K562 (cell line): ENCODE measurements around the gene SH3GLB2. TPM values are rescaled to one million over a fixed set of nuclear protein-coding genes. Genes with fewer than 3 reads are reported as not detected.

Experiments used
- ATAC-seq: fragments of 200-7000 bp; cut with Tn5 transposase; 3 replicates; pipeline ENCODE4 v1.9.1; 2020; ENCODE audit warnings: moderate library complexity
- BruUV-seq: library from RNA; stranded (reverse); fragments of 400-500 nt; replicated peaks from 2 replicates; lab custom pipeline; 2021; lab: Mats Ljungman, UMichigan
- CTCF ChIA-PET: fragments of 300-600 bp; formaldehyde crosslinking; extraction: SDS; loops from one replicate; lab custom pipeline; 2021; ENCODE audit warnings: low intra/inter-chr PET ratio; lab: Yijun Ruan, JAX
- POLR2A ChIA-PET: fragments of 300-600, 350-650 bp; sonication (Branson Sonifier 250); formaldehyde crosslinking; extraction: SDS; loops from one replicate; lab custom pipeline; 2021; ENCODE audit warnings: antibody characterized with exemption, inconsistent platforms; lab: Yijun Ruan, JAX
- DNase-seq, 4 experiments: peaks; one replicate each; pipeline versions ENCODE4 v3.0.0 to v3.0.0-alpha.2; 2011 to 2018; ENCODE audit warnings: low spot score in 3 of 4, mixed read lengths in 3 of 4; ENCODE audit errors: extremely low read depth in 1 of 4
- FAIRE-seq: peaks from 2 replicates; lab custom pipeline; 2011; peaks lifted over from hg19 to GRCh38; lab: Jason Lieb, UNC
- H2AFZ ChIP-seq: 2 replicates; pipeline ENCODE4 v1.6.0; 2011; ENCODE audit warnings: low read depth, low read length, control low read depth, inconsistent platforms
- H3K27ac ChIP-seq: fragments of 200-600 bp; 3 replicates; pipeline ENCODE4 v1.8.0; 2011; ENCODE audit warnings: low read depth, mild to moderate bottlenecking, control low read depth, inconsistent platforms, low read length, moderate library complexity, mixed read lengths; ENCODE audit errors: extremely low read depth
- H3K27me3 ChIP-seq, 2 experiments: fragments of 300-600 bp in 1 of 2; 2 replicates in 1 of 2; 3 replicates in 1 of 2; pipeline versions ENCODE4 v1.6.0 to v1.8.0; 2011; ENCODE audit warnings: inconsistent platforms in 2 of 2, low read length in 2 of 2, mild to moderate bottlenecking in 1 of 2, mixed read lengths in 1 of 2, moderate library complexity in 1 of 2; ENCODE audit not compliant: control insufficient read depth in 2 of 2, insufficient read depth in 2 of 2
- H3K36me3 ChIP-seq: fragments of 300-600 bp; 3 replicates; pipeline ENCODE4 v1.8.0; 2011; ENCODE audit warnings: mild to moderate bottlenecking, low read length, inconsistent platforms; ENCODE audit not compliant: control insufficient read depth, insufficient read depth
- H3K4me1 ChIP-seq, 2 experiments: fragments of 200-600 bp in 1 of 2; replicated peaks in 1 of 2; 2 replicates in 1 of 2; 3 replicates in 1 of 2; pipeline versions ENCODE4 v1.5.1 to v1.8.0; 2011; ENCODE audit warnings: inconsistent platforms in 2 of 2, low read length in 2 of 2, mild to moderate bottlenecking in 1 of 2, mixed read lengths in 1 of 2, moderate library complexity in 1 of 2; ENCODE audit not compliant: control insufficient read depth in 2 of 2, insufficient read depth in 2 of 2
- H3K4me2 ChIP-seq: 2 replicates; pipeline ENCODE4 v1.6.1; 2011; ENCODE audit warnings: low read length, control low read depth, inconsistent platforms, mixed read lengths; ENCODE audit not compliant: insufficient read depth
- H3K4me3 ChIP-seq: fragments of 200-600 bp; sonication (generic), shearing (Covaris generic); 2 replicates; pipeline ENCODE4 v1.5.1; 2016; ENCODE audit warnings: control low read depth, inconsistent platforms
- H3K79me2 ChIP-seq: fragments of 200-600 bp; 3 replicates; pipeline ENCODE4 v1.8.0; 2011; ENCODE audit warnings: low read length, inconsistent platforms; ENCODE audit not compliant: control insufficient read depth, insufficient read depth
- H3K9ac ChIP-seq, 2 experiments: 2 replicates each; pipeline versions ENCODE4 v1.6.0 to v1.6.1; 2011; ENCODE audit warnings: low read depth in 2 of 2, low read length in 2 of 2, control low read depth in 1 of 2, inconsistent platforms in 1 of 2, mild to moderate bottlenecking in 1 of 2, mixed read lengths in 1 of 2; ENCODE audit not compliant: insufficient read depth in 1 of 2
- H3K9me1 ChIP-seq: one replicate; pipeline ENCODE4 v1.6.0; 2011; ENCODE audit warnings: inconsistent platforms, mild to moderate bottlenecking, low read length, moderate library complexity; ENCODE audit not compliant: control insufficient read depth, insufficient read depth
- H3K9me3 ChIP-seq: replicated peaks from 2 replicates; pipeline ENCODE4 v1.5.1; 2011; ENCODE audit warnings: low read depth, low read length, inconsistent platforms; ENCODE audit not compliant: control insufficient read depth, insufficient read depth
- H4K20me1 ChIP-seq: replicated peaks from 2 replicates; pipeline ENCODE4 v1.6.1; 2011; ENCODE audit warnings: low read length, inconsistent platforms, mixed read lengths; ENCODE audit not compliant: control insufficient read depth, insufficient read depth
- POLR2G ChIP-seq: fragments of 200-400 bp; formaldehyde crosslinking; IDR thresholded peaks from 2 replicates; pipeline ENCODE4 v1.6.1; 2017; ENCODE audit warnings: low read depth, mild to moderate bottlenecking, antibody characterized with exemption, low read length, moderate library complexity
- ZNF140 ChIP-seq: fragments of 250-450 bp; sonication (Bioruptor Pico); IDR thresholded peaks from 2 replicates; pipeline ENCODE4 v1.8.0; 2021; ENCODE audit warnings: moderate library complexity, mild to moderate bottlenecking, inconsistent platforms
- ZNF668 ChIP-seq: fragments of 250-450 bp; sonication (Bioruptor Pico); IDR thresholded peaks from 2 replicates; pipeline ENCODE4 v1.8.0; 2022; ENCODE audit warnings: mild to moderate bottlenecking, inconsistent platforms
- WGBS: fragments of 100-300 bp; shearing (Covaris generic); methylation state at CpG from one replicate; pipeline ENCODE4 v1.1.6; 2016; ENCODE audit warnings: low coverage, mixed read lengths; ENCODE audit not compliant: insufficient coverage; ENCODE audit errors: missing lambda C conversion rate; 5-methylcytosine and 5-hydroxymethylcytosine counted together
- in situ Hi-C: fragments of 300-500 bp; cut with MboI; formaldehyde crosslinking; loops from 4 replicates; pipeline ENCODE4 v1.15.0; 2018; ENCODE audit warnings: inconsistent platforms, mixed read lengths
- intact Hi-C: fragments of 100-400 bp; cut with micrococcal nuclease; formaldehyde crosslinking; loops from 2 replicates; pipeline ENCODE4 v1.14.2; 2022
- polyA plus RNA-seq, 8 experiments: library from polyadenylated mRNA; depleted of rRNA in 4 of 8; stranded (reverse) in 5 of 8; unstranded in 3 of 8; fragments of >200 nt; fragmentation: Nextera tagmentation in 2 of 8; fragmentation: Illumina TruSeq in 1 of 8; extraction: Ambion mirVana in 2 of 8; extraction: Trizol in 1 of 8; gene quantifications; 2 replicates each; pipeline versions ENCODE4 v1.2.1 to v1.2.3, GENCODE V29; 2011 to 2014; ENCODE audit warnings: inconsistent platforms in 1 of 8, missing spikeins in 1 of 8
- total RNA-seq, 7 experiments: library from RNA; depleted of rRNA in 6 of 7; stranded (reverse); fragments of >200 nt in 6 of 7; fragmentation: Illumina TruSeq in 2 of 7; extraction: Trizol in 2 of 7; gene quantifications; 2 replicates each; pipeline versions ENCODE4 v1.2.1 to v1.2.3, GENCODE V29; 2011 to 2021; ENCODE audit warnings: low replicate concordance in 1 of 7
- TF ChIP-seq, protein P1 (sequence below): fragments of 250-450 bp; sonication (Bioruptor Pico); IDR thresholded peaks from 2 replicates; pipeline ENCODE4 v1.5.0; 2020; ENCODE audit warnings: mild to moderate bottlenecking

The SH3GLB2 gene
- total and polyA plus RNA-seq, 9 of the 15 experiments (the other 6 are each of a cell fraction or from before 2014, with no cell fraction given) = 0.20 to 118 (median 58.8) TPM

GRCh38 chr9:129059796-129060785 lies 32.0 kb upstream of the SH3GLB2 start:
- BruUV-seq = no TSS peak
- Histone ChIP-seq H3K9ac (no peak overlapping the region; a peak in 1 of 4 replicates), H4K20me1 (no peaks in the 10 kb centered on the region), H3K4me1 (peaks cover 0 to 12% of the 10 kb centered on the region in 2 experiments; a peak in 2 of 5 replicates)
- TF ChIP-seq, protein P1, sequence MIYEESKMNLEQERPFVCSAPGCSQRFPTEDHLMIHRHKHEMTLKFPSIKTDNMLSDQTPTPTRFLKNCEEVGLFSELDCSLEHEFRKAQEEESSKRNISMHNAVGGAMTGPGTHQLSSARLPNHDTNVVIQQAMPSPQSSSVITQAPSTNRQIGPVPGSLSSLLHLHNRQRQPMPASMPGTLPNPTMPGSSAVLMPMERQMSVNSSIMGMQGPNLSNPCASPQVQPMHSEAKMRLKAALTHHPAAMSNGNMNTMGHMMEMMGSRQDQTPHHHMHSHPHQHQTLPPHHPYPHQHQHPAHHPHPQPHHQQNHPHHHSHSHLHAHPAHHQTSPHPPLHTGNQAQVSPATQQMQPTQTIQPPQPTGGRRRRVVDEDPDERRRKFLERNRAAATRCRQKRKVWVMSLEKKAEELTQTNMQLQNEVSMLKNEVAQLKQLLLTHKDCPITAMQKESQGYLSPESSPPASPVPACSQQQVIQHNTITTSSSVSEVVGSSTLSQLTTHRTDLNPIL (CRISPR knock-in tag) = no peak
- TF ChIP-seq POLR2G = peak; percentile 47; the same call in 1 of the 2 replicates
- no peak for TF ChIP-seq ZNF668 (CRISPR knock-in tag)
- no peak for TF ChIP-seq ZNF140 (CRISPR knock-in tag)
- TF ChIP-seq, all 486 proteins: peak for 1
- Histone ChIP-seq H3K36me3 (peaks cover 73% of the 10 kb centered on the region; the same call in 2 of the 3 replicates), H3K27me3 (no peaks in the 10 kb centered on the region), H3K79me2 (no peaks in the 10 kb centered on the region), H3K9me1 (no peaks in the 10 kb centered on the region), H2AFZ (no peak overlapping the region), H3K9me3 (no peaks in the 10 kb centered on the region), H3K4me3 (no peak overlapping the region), H3K27ac (no peak overlapping the region), H3K4me2 (no peak overlapping the region)
- in situ Hi-C loops (no loop called here), intact Hi-C loops (no loop called here)
- FAIRE-seq (no peak), DNase-seq (no peak), ATAC-seq (no peak)
- ChIA-PET POLR2A (interaction anchor here (0.6 kb wide), 1 partner anchor 173 kb away, joined by 3 read pairs; no protein-coding TSS in a partner anchor), CTCF (no interaction called here)
- WGBS = 94% methylated on average over 28 of the region's 37 CpGs
